Right lobe of liver (tissue), 4 donors: ENCODE results near the gene SLC10A3.

Source experiments
- CTCF ChIP-seq, 4 donors: fragments of 200-600 bp in 3 of 4; fragments of 450-650 bp in 1 of 4; IDR thresholded peaks; one replicate each; pipeline versions ENCODE4 v1.5.1 to v1.8.0; 2016 to 2022; ENCODE audit warnings: antibody characterized with exemption in 4 of 4, mild to moderate bottlenecking in 2 of 4
- POLR2A ChIP-seq: fragments of 450-650 bp; IDR thresholded peaks from one replicate; pipeline ENCODE4 v1.6.1; 2017; ENCODE audit warnings: antibody characterized with exemption, mild to moderate bottlenecking
- donor health status: DM: no; HTN: no; CAD: no.
- donor health status: DM: no; HTN: no; CAD: no.
- donor health status: DM: no; HTN: yes; CAD: no.

- TF ChIP-seq CTCF (IDR thresholded peaks at IDR 0.05) (no peak), POLR2A (no peak)
These were observed 17.4 kb upstream of the SLC10A3 start for GRCh38 chrX:154507673-154508383.
